ENCODE data around the gene IL1R1.
"Not testable (repeated sequence)": the region's sequence is repeated elsewhere in the genome, so short reads cannot be mapped to it uniquely, and the experiment has no call there.

GRCh38 chr2:102124421-102124820 is 18.1 kb upstream of the IL1R1 start:
- TF ChIP-seq CTCF (IDR thresholded peaks at IDR 0.05; ENCODE audit: low read length); EZH2 (IDR thresholded peaks at IDR 0.05; ENCODE audit: borderline replicate concordance, low read length): not testable (repeated sequence)

All from OCI-LY1 (cell line).